ENCODE measurements around the gene ZNF492. TPM values are rescaled to one million over a fixed set of nuclear protein-coding genes. Genes with fewer than 3 reads are reported as not detected.

ZNF492 gene
- total RNA-seq, 1 donor from 2014 or later = 0.71 TPM

DNA sequence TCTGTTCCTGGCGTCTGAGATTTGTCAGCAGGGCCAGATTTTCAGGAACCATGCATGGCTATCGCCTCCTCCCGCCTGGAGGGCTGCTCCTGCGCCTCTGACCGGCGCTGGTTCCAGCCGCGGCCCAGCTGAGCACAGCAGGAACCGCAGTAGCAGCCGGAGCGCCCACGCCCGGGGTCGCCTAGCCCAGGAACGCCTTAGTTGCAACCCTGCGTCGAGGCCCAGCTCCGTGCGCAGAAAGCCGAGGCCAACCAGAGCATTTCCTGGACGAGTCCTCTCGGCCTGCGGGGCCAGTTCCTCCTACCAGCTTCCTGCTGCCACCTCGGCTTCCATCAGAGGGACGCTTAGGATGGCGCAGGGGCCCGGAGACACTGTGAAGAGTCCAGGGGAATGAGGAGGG is 74.9 kb downstream of the ZNF492 start:
- TF ChIP-seq, protein P1, sequence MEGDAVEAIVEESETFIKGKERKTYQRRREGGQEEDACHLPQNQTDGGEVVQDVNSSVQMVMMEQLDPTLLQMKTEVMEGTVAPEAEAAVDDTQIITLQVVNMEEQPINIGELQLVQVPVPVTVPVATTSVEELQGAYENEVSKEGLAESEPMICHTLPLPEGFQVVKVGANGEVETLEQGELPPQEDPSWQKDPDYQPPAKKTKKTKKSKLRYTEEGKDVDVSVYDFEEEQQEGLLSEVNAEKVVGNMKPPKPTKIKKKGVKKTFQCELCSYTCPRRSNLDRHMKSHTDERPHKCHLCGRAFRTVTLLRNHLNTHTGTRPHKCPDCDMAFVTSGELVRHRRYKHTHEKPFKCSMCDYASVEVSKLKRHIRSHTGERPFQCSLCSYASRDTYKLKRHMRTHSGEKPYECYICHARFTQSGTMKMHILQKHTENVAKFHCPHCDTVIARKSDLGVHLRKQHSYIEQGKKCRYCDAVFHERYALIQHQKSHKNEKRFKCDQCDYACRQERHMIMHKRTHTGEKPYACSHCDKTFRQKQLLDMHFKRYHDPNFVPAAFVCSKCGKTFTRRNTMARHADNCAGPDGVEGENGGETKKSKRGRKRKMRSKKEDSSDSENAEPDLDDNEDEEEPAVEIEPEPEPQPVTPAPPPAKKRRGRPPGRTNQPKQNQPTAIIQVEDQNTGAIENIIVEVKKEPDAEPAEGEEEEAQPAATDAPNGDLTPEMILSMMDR (IDR thresholded peaks at IDR 0.05; ENCODE audit: insufficient read depth, low read length, poor library complexity, severe bottlenecking) = no peak
- no peak for DNase-seq (ENCODE audit: low read depth)
- Histone ChIP-seq H3K4me3 (ENCODE audit: low read depth, low read length) (no peak overlapping the region), H3K27me3 (ENCODE audit: control insufficient read depth, insufficient read depth, low read length) (no peaks in the 10 kb centered on the region), H3K36me3 (ENCODE audit: control insufficient read depth, insufficient read depth, low read length) (no peaks in the 10 kb centered on the region)

Other genes starting within 250 kb of the ZNF492 start
- 0.34 and 3.0 TPM in 2 replicates for gene ZNF98, start 212.0 kb upstream of the ZNF492 start, total RNA-seq
- gene ZNF99, start 149.8 kb downstream of the ZNF492 start, total RNA-seq = under 0.01 and 0.13 TPM in 2 replicates
- gene ZNF723, start 198.0 kb downstream of the ZNF492 start, total RNA-seq = not detected in 2 replicates